GM23248 (cell line): ENCODE measurements around the gene L3MBTL4.

Experiments
- EZH2 ChIP-seq: fragments of 200-600 bp; sonication (generic); IDR thresholded peaks from 2 replicates; pipeline ENCODE4 v1.6.1; 2018; ENCODE audit warnings: antibody characterized with exemption, mild to moderate bottlenecking; ENCODE audit not compliant: insufficient read depth, poor library complexity, severe bottlenecking
- EZH2phosphoT487 ChIP-seq: fragments of 200-600 bp; sonication (generic); IDR thresholded peaks from 2 replicates; pipeline ENCODE4 v1.6.1; 2018; ENCODE audit warnings: antibody characterized with exemption, moderate library complexity, mild to moderate bottlenecking, low read depth; ENCODE audit not compliant: insufficient read depth

- no peak for TF ChIP-seq EZH2
- TF ChIP-seq EZH2phosphoT487, result no peak
Measured at GRCh38 chr18:6207116-6207515, 207.6 kb downstream of the L3MBTL4 start.
